ENCODE data around the gene TSR1.

Gene TSR1

GRCh38 chr17:2347805-2348685 is 11.8 kb upstream of the TSR1 start:
- H3K36me3 ChIP-seq (ENCODE audit: control insufficient read depth, insufficient read depth, low read length), result no peaks in the 10 kb centered on the region
- H3K4me3 ChIP-seq (ENCODE audit: low read length), result no peak overlapping the region
- no peaks in the 10 kb centered on the region for H3K27me3 ChIP-seq (ENCODE audit: control insufficient read depth, insufficient read depth, low read length)
- no peaks in the 10 kb centered on the region for H3K9me3 ChIP-seq (ENCODE audit: control insufficient read depth, low read length)
- no peak overlapping the region for H3K9ac ChIP-seq (ENCODE audit: low read length)
- peaks cover 30% of the 10 kb centered on the region for H3K4me1 ChIP-seq (ENCODE audit: control insufficient read depth, insufficient read depth, low read length)

DNA sequence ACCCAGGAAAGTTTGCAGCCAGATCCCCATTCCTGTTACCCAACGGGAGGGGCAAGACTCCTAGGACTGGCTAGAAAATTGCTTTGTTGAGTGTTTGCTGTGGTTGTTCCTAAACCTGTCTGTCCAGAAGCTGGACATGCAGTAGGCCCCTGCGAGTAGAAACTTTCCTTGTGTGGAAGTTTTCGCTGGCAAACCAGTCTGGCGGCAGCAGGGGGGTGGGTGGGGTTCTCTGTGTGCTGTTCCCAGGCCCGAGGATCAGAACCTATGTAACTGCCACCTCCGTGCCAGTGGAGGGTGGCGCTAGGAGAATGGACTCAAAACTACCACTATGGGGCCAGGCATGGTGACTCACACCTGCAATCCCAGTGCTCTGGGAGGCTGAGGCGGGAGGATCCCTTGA is 10.2 kb upstream of the TSR1 start:
- Histone ChIP-seq H3K4me1 (ENCODE audit: control insufficient read depth, insufficient read depth, low read length) (peaks cover 31% of the 10 kb centered on the region), H3K9ac (ENCODE audit: low read length) (no peak overlapping the region), H3K36me3 (ENCODE audit: control insufficient read depth, insufficient read depth, low read length) (no peaks in the 10 kb centered on the region), H3K27me3 (ENCODE audit: control insufficient read depth, insufficient read depth, low read length) (no peaks in the 10 kb centered on the region), H3K4me3 (ENCODE audit: low read length) (no peak overlapping the region), H3K9me3 (ENCODE audit: control insufficient read depth, low read length) (no peaks in the 10 kb centered on the region)

DNA sequence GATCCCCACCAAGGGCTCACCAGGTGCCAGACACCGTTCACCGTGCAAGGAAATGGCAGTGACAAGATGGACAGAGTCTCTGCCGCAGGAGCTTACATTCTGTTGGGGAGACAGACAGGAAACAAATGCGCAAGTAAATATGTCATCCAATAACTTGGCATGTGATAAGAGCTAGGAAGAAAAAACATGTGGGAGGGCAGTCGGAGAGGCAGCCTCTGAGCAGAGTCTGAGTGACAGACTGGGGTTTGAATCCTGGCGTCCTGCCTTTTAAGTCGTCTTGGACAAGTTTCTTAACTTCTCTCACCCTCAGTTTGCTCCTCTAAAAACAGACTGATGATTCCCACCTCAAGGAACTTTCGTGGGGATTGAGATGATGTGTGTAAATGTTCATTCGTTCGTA is 8.3 kb upstream of the TSR1 start:
- Histone ChIP-seq H3K9ac (ENCODE audit: low read length) (no peak overlapping the region), H3K4me3 (ENCODE audit: low read length) (no peak overlapping the region), H3K9me3 (ENCODE audit: control insufficient read depth, low read length) (no peaks in the 10 kb centered on the region), H3K27me3 (ENCODE audit: control insufficient read depth, insufficient read depth, low read length) (no peaks in the 10 kb centered on the region), H3K4me1 (ENCODE audit: control insufficient read depth, insufficient read depth, low read length) (peaks cover 31% of the 10 kb centered on the region), H3K36me3 (ENCODE audit: control insufficient read depth, insufficient read depth, low read length) (no peaks in the 10 kb centered on the region)

DNA sequence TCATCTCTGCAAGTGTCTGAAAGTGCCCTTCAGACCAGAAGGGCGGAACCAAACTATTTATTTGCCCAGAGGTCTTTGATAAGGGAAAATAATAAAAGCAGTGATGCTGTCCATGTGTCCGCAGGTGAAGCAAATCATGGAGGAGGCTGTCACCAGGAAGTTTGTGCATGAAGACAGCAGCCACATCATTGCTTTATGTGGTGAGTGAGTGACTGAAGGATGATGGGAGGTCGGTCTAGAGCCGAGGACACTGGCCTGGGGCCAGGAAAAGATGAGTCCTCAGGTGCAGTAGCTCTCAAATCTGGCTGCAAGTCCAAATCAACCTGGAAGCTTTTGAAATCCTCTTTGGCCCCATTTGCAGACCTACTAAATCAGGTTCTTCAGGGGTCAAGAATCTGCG is 7.2 kb upstream of the TSR1 start:
- Histone ChIP-seq H3K36me3 (ENCODE audit: control insufficient read depth, insufficient read depth, low read length) (no peaks in the 10 kb centered on the region), H3K9ac (ENCODE audit: low read length) (no peak overlapping the region)

DNA sequence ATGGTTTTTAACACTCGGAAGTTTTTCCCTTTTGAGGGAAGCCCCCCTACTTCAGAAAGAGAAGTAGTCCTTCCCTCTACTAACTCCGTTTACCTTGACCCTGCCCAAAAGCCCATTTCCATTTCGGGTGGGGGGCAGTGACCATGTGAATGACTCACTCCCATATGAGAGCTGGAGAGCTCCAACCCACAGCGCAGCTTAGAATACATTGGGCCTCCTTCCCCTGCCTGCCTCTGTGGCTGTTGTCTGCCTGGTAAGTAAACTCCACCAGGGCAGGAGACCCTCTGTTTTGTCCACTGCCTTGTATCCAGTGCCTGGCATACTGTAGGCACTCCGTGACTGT is 2.0 kb upstream of the TSR1 start:
- peaks cover 19% of the 10 kb centered on the region for H3K4me1 ChIP-seq (ENCODE audit: control insufficient read depth, insufficient read depth, low read length)
- H3K4me3 ChIP-seq (ENCODE audit: low read length), result peak overlapping the region; percentile 9
- peak overlapping the region; percentile 78 for H3K9ac ChIP-seq (ENCODE audit: low read length)
- H3K9me3 ChIP-seq (ENCODE audit: control insufficient read depth, low read length), result no peaks in the 10 kb centered on the region
- no peaks in the 10 kb centered on the region for H3K27me3 ChIP-seq (ENCODE audit: control insufficient read depth, insufficient read depth, low read length)
- H3K36me3 ChIP-seq (ENCODE audit: control insufficient read depth, insufficient read depth, low read length), result peaks cover 8% of the 10 kb centered on the region

More for the DNA sequence above, 7.2 kb upstream of the TSR1 start:
- no peaks in the 10 kb centered on the region for H3K9me3 ChIP-seq (ENCODE audit: control insufficient read depth, low read length)
- H3K27me3 ChIP-seq (ENCODE audit: control insufficient read depth, insufficient read depth, low read length), result no peaks in the 10 kb centered on the region
- H3K4me1 ChIP-seq (ENCODE audit: control insufficient read depth, insufficient read depth, low read length), result peaks cover 31% of the 10 kb centered on the region
- H3K4me3 ChIP-seq (ENCODE audit: low read length), result no peak overlapping the region

DNA sequence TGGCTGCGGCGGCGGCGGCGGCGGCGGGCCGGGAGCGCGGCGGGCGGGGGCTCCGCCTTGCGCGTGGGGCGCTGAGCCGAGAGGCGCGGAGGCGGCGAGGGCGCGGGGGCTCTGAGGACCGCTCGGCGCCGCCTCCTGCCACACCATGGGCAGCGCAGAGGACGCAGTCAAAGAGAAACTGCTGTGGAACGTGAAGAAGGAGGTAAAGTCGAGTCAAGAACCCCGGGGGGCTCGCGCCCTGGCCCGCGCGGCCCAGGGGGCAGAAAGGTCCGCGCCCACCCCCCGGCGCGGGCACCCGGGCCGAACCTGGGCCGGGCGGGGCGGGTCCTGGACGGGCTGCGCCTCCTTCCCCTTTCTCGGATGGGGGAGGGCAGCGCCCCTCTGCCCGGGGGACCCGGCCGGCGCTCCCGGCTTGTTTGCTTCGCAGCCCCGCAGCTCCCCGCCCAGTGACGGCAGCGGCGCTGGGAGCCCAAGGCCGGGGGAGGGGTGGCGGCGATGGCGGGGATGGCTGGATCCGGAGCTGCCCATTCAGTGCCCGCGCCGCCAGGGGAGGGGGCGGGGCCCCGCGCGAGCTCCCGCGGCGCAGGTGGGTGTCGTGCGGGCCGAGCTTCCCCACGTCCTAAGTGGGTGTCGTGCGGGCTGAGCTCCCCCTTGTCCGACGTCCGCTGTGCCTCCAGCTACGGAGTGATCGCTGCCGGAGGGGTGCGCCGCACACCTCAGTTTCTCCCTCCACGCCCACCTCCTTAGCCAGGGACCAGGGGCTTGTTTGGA is 1.5 kb upstream of the TSR1 start:
- H3K9me3 ChIP-seq (ENCODE audit: control insufficient read depth, low read length), result no peaks in the 10 kb centered on the region
- H3K27me3 ChIP-seq (ENCODE audit: control insufficient read depth, insufficient read depth, low read length), result no peaks in the 10 kb centered on the region
- H3K4me3 ChIP-seq (ENCODE audit: low read length), result peak overlapping the region; percentile 9
- peaks cover 8% of the 10 kb centered on the region for H3K36me3 ChIP-seq (ENCODE audit: control insufficient read depth, insufficient read depth, low read length)
- peaks cover 15% of the 10 kb centered on the region for H3K4me1 ChIP-seq (ENCODE audit: control insufficient read depth, insufficient read depth, low read length)
- peak overlapping the region; percentile 78 for H3K9ac ChIP-seq (ENCODE audit: low read length)

- peak within 1 kb of the TSS; percentile 80 for H3K4me3 ChIP-seq (ENCODE audit: low read length)
- no peaks in the 10 kb centered on the region for H3K9me3 ChIP-seq (ENCODE audit: control insufficient read depth, low read length)
- H3K9ac ChIP-seq (ENCODE audit: low read length), result peak within 1 kb of the TSS; percentile 81
- no peaks in the 10 kb centered on the region for H3K27me3 ChIP-seq (ENCODE audit: control insufficient read depth, insufficient read depth, low read length)
- H3K36me3 ChIP-seq (ENCODE audit: control insufficient read depth, insufficient read depth, low read length), result peaks cover 8% of the 10 kb centered on the region
- peaks cover 15% of the 10 kb centered on the region for H3K4me1 ChIP-seq (ENCODE audit: control insufficient read depth, insufficient read depth, low read length)
Observed at GRCh38 chr17:2336852-2337543, 741 bp upstream of the TSR1 start, which contains the start of gene SGSM2. TSS of gene SGSM2 (plus strand) at chr17:2337501. CDS start at chr17:2337689, 188 bp downstream.

GRCh38 chr17:2335726-2336214 is 487 bp downstream of the TSR1 start:
- Histone ChIP-seq H3K4me3 (ENCODE audit: low read length) (peak overlapping the region; percentile 80), H3K36me3 (ENCODE audit: control insufficient read depth, insufficient read depth, low read length) (peaks cover 8% of the 10 kb centered on the region), H3K27me3 (ENCODE audit: control insufficient read depth, insufficient read depth, low read length) (no peaks in the 10 kb centered on the region), H3K9ac (ENCODE audit: low read length) (peak overlapping the region; percentile 81), H3K4me1 (ENCODE audit: control insufficient read depth, insufficient read depth, low read length) (peaks cover 15% of the 10 kb centered on the region), H3K9me3 (ENCODE audit: control insufficient read depth, low read length) (no peaks in the 10 kb centered on the region)

- no peaks in the 10 kb centered on the region for H3K9me3 ChIP-seq (ENCODE audit: control insufficient read depth, low read length)
- no peak overlapping the region for H3K4me3 ChIP-seq (ENCODE audit: low read length)
- peaks cover 8% of the 10 kb centered on the region for H3K36me3 ChIP-seq (ENCODE audit: control insufficient read depth, insufficient read depth, low read length)
- H3K27me3 ChIP-seq (ENCODE audit: control insufficient read depth, insufficient read depth, low read length), result no peaks in the 10 kb centered on the region
- no peak overlapping the region for H3K9ac ChIP-seq (ENCODE audit: low read length)
- H3K4me1 ChIP-seq (ENCODE audit: control insufficient read depth, insufficient read depth, low read length), result peaks cover 11% of the 10 kb centered on the region
Observed at GRCh38 chr17:2331303-2331702, 5.0 kb downstream of the TSR1 start.

GRCh38 chr17:2323629-2324314 is 12.5 kb downstream of the TSR1 start:
- no peaks in the 10 kb centered on the region for H3K9me3 ChIP-seq (ENCODE audit: control insufficient read depth, low read length)
- H3K4me1 ChIP-seq (ENCODE audit: control insufficient read depth, insufficient read depth, low read length), result no peaks in the 10 kb centered on the region
- no peak overlapping the region for H3K4me3 ChIP-seq (ENCODE audit: low read length)
- no peaks in the 10 kb centered on the region for H3K27me3 ChIP-seq (ENCODE audit: control insufficient read depth, insufficient read depth, low read length)
- H3K36me3 ChIP-seq (ENCODE audit: control insufficient read depth, insufficient read depth, low read length), result no peaks in the 10 kb centered on the region
- no peak overlapping the region for H3K9ac ChIP-seq (ENCODE audit: low read length)

GRCh38 chr17:2321399-2321798 is 14.9 kb downstream of the TSR1 start:
- no peak overlapping the region for H3K9ac ChIP-seq (ENCODE audit: low read length)
- H3K36me3 ChIP-seq (ENCODE audit: control insufficient read depth, insufficient read depth, low read length), result no peaks in the 10 kb centered on the region
- no peaks in the 10 kb centered on the region for H3K9me3 ChIP-seq (ENCODE audit: control insufficient read depth, low read length)
- no peaks in the 10 kb centered on the region for H3K4me1 ChIP-seq (ENCODE audit: control insufficient read depth, insufficient read depth, low read length)
- H3K27me3 ChIP-seq (ENCODE audit: control insufficient read depth, insufficient read depth, low read length), result no peaks in the 10 kb centered on the region
- no peak overlapping the region for H3K4me3 ChIP-seq (ENCODE audit: low read length)

Measured in mucosa of stomach (tissue), 1 donor.